Measurements from ENCODE around the gene C5orf22.

DNA sequence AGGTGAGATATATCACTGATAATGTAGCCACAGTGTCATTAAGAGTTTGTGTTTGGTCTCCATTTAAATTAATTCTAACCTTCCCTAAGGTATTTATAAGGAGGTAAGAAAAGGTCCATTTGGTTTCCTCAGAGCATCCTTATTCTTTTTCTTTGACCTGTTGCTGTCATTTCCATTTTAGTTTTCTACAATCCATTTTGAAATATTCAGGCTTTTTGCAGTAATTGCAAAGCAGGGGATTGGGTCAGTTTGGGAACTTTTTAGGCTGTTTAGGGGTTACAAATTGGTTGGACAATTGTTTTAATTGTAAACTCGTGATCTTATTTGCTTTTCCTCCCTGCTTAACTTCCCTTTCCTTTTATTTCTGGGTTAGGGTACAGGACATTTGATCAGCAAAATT, 64.3 kb downstream of the C5orf22 start:
- TF ChIP-seq, protein P1, sequence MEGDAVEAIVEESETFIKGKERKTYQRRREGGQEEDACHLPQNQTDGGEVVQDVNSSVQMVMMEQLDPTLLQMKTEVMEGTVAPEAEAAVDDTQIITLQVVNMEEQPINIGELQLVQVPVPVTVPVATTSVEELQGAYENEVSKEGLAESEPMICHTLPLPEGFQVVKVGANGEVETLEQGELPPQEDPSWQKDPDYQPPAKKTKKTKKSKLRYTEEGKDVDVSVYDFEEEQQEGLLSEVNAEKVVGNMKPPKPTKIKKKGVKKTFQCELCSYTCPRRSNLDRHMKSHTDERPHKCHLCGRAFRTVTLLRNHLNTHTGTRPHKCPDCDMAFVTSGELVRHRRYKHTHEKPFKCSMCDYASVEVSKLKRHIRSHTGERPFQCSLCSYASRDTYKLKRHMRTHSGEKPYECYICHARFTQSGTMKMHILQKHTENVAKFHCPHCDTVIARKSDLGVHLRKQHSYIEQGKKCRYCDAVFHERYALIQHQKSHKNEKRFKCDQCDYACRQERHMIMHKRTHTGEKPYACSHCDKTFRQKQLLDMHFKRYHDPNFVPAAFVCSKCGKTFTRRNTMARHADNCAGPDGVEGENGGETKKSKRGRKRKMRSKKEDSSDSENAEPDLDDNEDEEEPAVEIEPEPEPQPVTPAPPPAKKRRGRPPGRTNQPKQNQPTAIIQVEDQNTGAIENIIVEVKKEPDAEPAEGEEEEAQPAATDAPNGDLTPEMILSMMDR (conservative IDR thresholded peaks at IDR 0.05; ENCODE audit: low read depth, low read length), result no peak
- TF ChIP-seq MAFK (IDR thresholded peaks at IDR 0.05; ENCODE audit: low read depth, low read length) (no peak), MAZ (IDR thresholded peaks at IDR 0.05; ENCODE audit: borderline replicate concordance, low read depth, low read length) (no peak), POLR2A (IDR thresholded peaks at IDR 0.05; ENCODE audit: low read depth, low read length) (no peak), RCOR1 (IDR thresholded peaks at IDR 0.05; ENCODE audit: insufficient replicate concordance, low read length) (no peak), RFX5 (IDR thresholded peaks at IDR 0.05; ENCODE audit: low read depth, low read length) (no peak), NFE2L2 (IDR thresholded peaks at IDR 0.05; ENCODE audit: low read depth, low read length) (no peak), FOS (IDR thresholded peaks at IDR 0.05; ENCODE audit: low read depth, low read length) (no peak), SMC3 (IDR thresholded peaks at IDR 0.05; ENCODE audit: low read depth, low read length) (no peak)
- TF ChIP-seq, protein P2, sequence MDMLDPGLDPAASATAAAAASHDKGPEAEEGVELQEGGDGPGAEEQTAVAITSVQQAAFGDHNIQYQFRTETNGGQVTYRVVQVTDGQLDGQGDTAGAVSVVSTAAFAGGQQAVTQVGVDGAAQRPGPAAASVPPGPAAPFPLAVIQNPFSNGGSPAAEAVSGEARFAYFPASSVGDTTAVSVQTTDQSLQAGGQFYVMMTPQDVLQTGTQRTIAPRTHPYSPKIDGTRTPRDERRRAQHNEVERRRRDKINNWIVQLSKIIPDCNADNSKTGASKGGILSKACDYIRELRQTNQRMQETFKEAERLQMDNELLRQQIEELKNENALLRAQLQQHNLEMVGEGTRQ (IDR thresholded peaks at IDR 0.05; ENCODE audit: low read depth, low read length), result no peak
- TF ChIP-seq, protein P3, sequence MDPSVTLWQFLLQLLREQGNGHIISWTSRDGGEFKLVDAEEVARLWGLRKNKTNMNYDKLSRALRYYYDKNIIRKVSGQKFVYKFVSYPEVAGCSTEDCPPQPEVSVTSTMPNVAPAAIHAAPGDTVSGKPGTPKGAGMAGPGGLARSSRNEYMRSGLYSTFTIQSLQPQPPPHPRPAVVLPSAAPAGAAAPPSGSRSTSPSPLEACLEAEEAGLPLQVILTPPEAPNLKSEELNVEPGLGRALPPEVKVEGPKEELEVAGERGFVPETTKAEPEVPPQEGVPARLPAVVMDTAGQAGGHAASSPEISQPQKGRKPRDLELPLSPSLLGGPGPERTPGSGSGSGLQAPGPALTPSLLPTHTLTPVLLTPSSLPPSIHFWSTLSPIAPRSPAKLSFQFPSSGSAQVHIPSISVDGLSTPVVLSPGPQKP (IDR thresholded peaks at IDR 0.05; ENCODE audit: borderline replicate concordance, low read depth, low read length), result no peak
